Esophagus muscularis mucosa (tissue), 4 donors: ENCODE measurements around the gene SH2B2. TPM values are rescaled to one million over a fixed set of nuclear protein-coding genes. Genes with fewer than 3 reads are reported as not detected.
"Not testable (repeated sequence)": the region's sequence is repeated elsewhere in the genome, so short reads cannot be mapped to it uniquely, and the experiment has no call there.

Experiments used
- DNase-seq: peaks from one replicate; pipeline ENCODE4 v3.0.0-alpha.2; 2017; ENCODE audit errors: extremely low spot score
- H3K27ac ChIP-seq, 4 donors: fragments of 200-600 bp; sonication (generic); replicated peaks in 1 of 4; 1 replicate in 3 of 4; 2 replicates in 1 of 4; pipeline ENCODE4 v1.5.1; 2016 to 2019; ENCODE audit warnings: mild to moderate bottlenecking in 1 of 4
- H3K27me3 ChIP-seq, 4 donors: fragments of 200-600 bp; sonication (generic); one replicate each; pipeline versions ENCODE4 v1.5.1 to v1.6.0; 2016 to 2019
- H3K36me3 ChIP-seq, 4 donors: fragments of 200-600 bp; sonication (generic); one replicate each; pipeline ENCODE4 v1.5.1; 2016 to 2019
- H3K4me1 ChIP-seq, 4 donors: fragments of 200-600 bp; sonication (generic); one replicate each; pipeline ENCODE4 v1.5.1; 2016 to 2019
- H3K4me3 ChIP-seq, 4 donors: fragments of 200-600 bp; sonication (generic); 1 replicate in 2 of 4; 2 replicates in 2 of 4; pipeline ENCODE4 v1.5.1; 2016 to 2019; ENCODE audit warnings: mild to moderate bottlenecking in 4 of 4, moderate library complexity in 1 of 4
- H3K9me3 ChIP-seq, 4 donors: fragments of 200-600 bp; sonication (generic); 1 replicate in 3 of 4; 2 replicates in 1 of 4; pipeline ENCODE4 v1.5.1; 2016 to 2019
- POLR2A ChIP-seq: fragments of 450-650 bp; IDR thresholded peaks from one replicate; pipeline ENCODE4 v1.6.1; 2017; ENCODE audit warnings: antibody characterized with exemption, moderate library complexity, mild to moderate bottlenecking, low read depth
- POLR2AphosphoS5 ChIP-seq, 2 donors: sonication (generic); formaldehyde crosslinking; IDR thresholded peaks; one replicate each; pipeline ENCODE4 v1.6.1; 2017; ENCODE audit warnings: antibody characterized with exemption in 2 of 2
- WGBS: methylation state at CpG from one replicate; pipeline ENCODE4 v1.1.5; 2018; 5-methylcytosine and 5-hydroxymethylcytosine counted together
- intact Hi-C: fragments of 100-400 bp; cut with DNase I; formaldehyde crosslinking; loops from one replicate; pipeline ENCODE4 v1.15.1; 2023
- small RNA-seq, 3 donors: library from RNA; depleted of rRNA; stranded (forward); fragments of <200 nt; gene quantifications; one replicate each; pipeline ENCODE3, GENCODE V24; 2016
- total RNA-seq, 4 donors: library from RNA; depleted of rRNA; stranded (reverse); fragments of >200 nt; gene quantifications; one replicate each; pipeline versions ENCODE4 v1.1.0 to v1.2.1, GENCODE V29; 2016
- TF ChIP-seq, protein P1 (sequence below), 3 experiments: fragments of 200-600 bp in 2 of 3; fragments of 450-650 bp in 1 of 3; sonication (generic) in 2 of 3; IDR thresholded peaks; one replicate each; pipeline ENCODE4 v1.5.1; 2017 to 2019; ENCODE audit warnings: antibody characterized with exemption in 3 of 3, mild to moderate bottlenecking in 2 of 3, moderate library complexity in 1 of 3

Gene SH2B2
- total RNA-seq, 4 donors from 2014 or later: 3.7 to 10.9 (median 8.9) TPM

DNA sequence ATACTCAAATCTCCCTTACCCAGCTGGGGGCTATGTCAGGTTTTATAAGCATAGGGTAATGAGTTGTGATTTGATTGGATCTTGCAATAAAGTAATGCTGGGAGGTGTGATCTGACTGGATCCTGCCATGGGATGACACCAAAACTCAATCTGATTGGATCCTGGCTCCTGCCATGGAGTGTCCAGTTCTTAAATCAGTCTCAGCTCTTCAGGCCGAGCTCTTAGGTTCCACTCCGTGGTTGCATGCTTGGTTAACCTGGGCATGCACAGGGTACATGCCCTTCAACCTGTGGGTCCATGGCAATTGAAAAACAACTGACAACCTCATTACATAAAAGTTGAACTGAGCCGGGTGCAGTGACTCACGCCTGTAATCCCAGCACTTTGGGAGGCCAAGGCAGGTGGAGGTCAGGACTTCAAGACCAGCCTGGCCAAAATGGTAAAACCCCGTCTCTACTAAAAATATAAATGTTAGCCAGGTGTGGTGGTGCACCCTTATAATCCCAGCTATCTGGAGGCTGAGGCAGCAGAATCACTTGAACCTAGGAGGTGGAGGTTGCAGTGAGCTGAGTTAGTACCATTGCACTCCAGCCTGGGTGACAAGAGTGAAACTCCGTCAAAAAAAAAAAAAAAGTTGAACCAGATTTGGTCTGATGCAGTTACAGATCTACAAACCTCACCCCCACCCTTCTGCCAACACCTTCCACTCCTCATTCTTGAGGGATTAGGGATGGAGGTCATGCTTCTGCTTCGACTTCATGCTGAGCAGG lies 54.1 kb downstream of the SH2B2 start:
- H3K36me3 ChIP-seq, intact Hi-C loops, H3K27me3 ChIP-seq, H3K4me1 ChIP-seq, H3K27ac ChIP-seq, DNase-seq, H3K9me3 ChIP-seq, H3K4me3 ChIP-seq: not testable (repeated sequence)
- WGBS: 90% methylated on average over 5 of the region's 7 CpGs

DNA sequence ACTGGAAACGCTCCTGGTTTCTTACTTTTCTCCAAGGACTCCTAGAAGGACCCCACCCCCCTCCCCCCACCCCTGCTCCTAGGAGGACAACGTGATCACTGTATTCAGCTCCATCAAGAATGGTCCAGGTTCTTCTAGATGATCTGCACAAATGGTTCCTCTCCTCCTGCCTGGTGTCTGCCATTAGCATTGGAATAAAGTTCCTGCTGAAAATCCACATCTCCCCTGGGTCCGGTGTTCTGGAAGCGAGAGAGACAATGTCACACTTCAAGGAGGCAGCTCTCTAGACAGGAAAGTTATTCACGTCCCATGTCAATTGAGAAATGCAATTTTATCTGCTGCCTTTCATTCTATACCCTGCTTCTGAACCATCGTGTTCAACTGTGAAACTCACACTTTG lies 60.3 kb downstream of the SH2B2 start:
- H3K4me1 ChIP-seq, H3K4me3 ChIP-seq, H3K9me3 ChIP-seq, H3K27ac ChIP-seq, DNase-seq, intact Hi-C loops, H3K27me3 ChIP-seq, H3K36me3 ChIP-seq: not testable (repeated sequence)
- no CpG with 5 or more reads among the region's 6 CpGs for WGBS

DNA sequence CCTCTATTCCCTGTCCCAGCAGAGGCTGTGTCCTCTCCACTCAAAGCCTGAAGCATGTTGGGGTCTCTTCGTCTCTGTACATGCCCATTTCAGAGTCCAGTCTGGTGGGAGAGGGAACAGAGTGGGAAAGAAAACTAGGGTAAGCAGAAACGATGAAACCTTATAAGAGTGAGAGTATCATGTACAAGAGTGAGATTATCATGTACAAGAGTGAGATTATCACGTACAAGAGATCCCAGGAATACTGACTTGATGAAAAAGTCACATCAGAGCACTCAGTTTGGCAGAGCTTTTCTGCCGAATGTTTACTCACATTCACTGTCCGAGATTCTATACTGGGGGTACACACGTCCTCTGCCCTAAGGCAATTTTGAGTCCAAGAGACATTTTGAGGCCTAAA lies 69.7 kb downstream of the SH2B2 start, which contains the start of gene SPDYE6:
Gene SPDYE6, minus strand, starts transcription at position 101 of the 400 bp plus-strand sequence. CDS start 421 bp downstream, outside the sequence.
- intact Hi-C loops, DNase-seq, H3K4me3 ChIP-seq, H3K27ac ChIP-seq, H3K27me3 ChIP-seq, H3K36me3 ChIP-seq, H3K4me1 ChIP-seq, H3K9me3 ChIP-seq: not testable (repeated sequence)
- WGBS: no CpG with 5 or more reads among the region's 6 CpGs

DNA sequence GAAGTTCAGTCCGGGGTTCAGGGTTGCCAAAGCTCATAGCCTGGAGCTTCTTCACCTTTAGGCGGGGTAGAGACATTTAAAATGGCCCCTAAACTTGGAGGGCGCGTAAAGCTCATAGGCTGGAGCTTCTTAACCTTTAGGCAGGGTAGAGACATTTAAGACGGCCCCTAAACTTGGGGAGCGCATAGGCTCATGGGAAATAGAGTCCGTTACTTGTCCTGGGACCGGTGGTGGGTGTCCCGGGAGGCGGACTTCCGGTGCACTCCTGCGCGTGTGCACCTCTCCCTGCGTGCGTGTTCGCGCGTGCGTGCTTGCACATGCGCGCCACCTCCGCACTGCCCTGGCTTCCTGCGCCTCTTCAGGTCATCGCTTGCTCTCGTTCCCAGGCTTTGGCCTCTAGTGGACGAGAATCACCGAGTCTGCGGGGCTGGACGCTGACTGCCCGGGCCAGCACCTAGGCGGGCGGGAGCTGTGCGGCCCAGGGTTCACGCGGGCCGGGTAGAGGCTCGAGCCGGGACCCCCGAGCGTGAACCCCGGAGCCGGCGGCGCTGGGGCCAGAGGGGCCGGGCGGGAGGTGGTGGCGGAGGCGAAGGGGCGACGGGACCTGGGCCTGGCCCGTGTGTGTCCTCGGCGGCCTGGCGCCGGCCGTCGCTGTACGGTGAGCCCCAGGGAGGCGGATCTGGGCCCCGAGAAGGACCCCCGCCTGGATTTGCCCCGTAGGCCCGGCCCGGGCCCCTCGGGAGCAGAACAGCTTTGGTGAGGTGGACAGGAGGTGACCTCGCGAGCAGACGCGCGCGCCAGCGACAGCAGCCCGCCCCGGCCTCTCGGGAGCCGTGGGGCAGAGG lies 77.1 kb downstream of the SH2B2 start:
- Histone ChIP-seq H3K4me1 (peaks cover 0 to 16% (median 11%) of the 10 kb centered on the region in 4 donors), H3K27ac (peak overlapping the region; percentile 92 to 97 (median 96)), H3K4me3 (peak overlapping the region; percentile 82 to 92 (median 91)), H3K36me3 (peaks cover 0 to 18% (median 11%) of the 10 kb centered on the region in 4 donors)
- H3K9me3 ChIP-seq, H3K27me3 ChIP-seq, intact Hi-C loops: not testable (repeated sequence)
- DNase-seq: peak; percentile 98
- TF ChIP-seq POLR2AphosphoS5 (IDR thresholded peaks at IDR 0.05) (peak; percentile 93 to 95), POLR2A (peak; percentile 40)
- TF ChIP-seq, protein P1, sequence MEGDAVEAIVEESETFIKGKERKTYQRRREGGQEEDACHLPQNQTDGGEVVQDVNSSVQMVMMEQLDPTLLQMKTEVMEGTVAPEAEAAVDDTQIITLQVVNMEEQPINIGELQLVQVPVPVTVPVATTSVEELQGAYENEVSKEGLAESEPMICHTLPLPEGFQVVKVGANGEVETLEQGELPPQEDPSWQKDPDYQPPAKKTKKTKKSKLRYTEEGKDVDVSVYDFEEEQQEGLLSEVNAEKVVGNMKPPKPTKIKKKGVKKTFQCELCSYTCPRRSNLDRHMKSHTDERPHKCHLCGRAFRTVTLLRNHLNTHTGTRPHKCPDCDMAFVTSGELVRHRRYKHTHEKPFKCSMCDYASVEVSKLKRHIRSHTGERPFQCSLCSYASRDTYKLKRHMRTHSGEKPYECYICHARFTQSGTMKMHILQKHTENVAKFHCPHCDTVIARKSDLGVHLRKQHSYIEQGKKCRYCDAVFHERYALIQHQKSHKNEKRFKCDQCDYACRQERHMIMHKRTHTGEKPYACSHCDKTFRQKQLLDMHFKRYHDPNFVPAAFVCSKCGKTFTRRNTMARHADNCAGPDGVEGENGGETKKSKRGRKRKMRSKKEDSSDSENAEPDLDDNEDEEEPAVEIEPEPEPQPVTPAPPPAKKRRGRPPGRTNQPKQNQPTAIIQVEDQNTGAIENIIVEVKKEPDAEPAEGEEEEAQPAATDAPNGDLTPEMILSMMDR (IDR thresholded peaks at IDR 0.05): peak; percentile 18 to 46 (median 30)
- WGBS: 0% methylated on average over 6 of the region's 76 CpGs

DNA sequence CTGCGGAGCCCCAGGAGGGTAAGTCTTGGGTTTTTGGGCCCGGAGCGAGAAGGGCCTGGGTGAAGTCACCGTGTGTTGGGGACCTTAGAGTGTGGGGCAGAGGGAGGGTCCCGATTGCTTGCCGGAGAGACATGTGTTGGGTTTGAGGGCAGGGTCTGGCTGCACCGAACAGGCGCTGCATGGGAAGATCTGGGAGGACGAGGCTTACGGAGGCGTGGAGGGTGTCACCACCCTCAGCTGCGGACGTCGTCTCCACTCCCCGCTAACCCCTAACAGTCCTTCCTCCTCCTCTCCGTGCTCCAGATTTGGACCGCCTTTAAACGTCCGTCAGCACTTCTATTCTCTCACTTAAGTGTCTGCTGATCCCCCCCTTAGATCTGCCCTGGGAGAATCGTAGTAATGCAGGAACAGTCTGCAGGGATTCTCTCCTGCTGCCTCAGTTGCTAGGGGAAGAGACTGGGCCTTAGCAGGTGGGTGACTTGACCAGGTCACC lies 77.8 kb downstream of the SH2B2 start:
- H3K4me1 ChIP-seq: peaks cover 0 to 16% (median 11%) of the 10 kb centered on the region in 4 donors
- peaks cover 0 to 18% (median 11%) of the 10 kb centered on the region in 4 donors for H3K36me3 ChIP-seq
- peak overlapping the region; percentile 82 to 92 (median 91) for H3K4me3 ChIP-seq
- DNase-seq, H3K9me3 ChIP-seq, intact Hi-C loops, H3K27me3 ChIP-seq: not testable (repeated sequence)
- peak overlapping the region; percentile 92 to 97 (median 96) for H3K27ac ChIP-seq
- WGBS: 0% methylated on average over 18 of the region's 20 CpGs

DNA sequence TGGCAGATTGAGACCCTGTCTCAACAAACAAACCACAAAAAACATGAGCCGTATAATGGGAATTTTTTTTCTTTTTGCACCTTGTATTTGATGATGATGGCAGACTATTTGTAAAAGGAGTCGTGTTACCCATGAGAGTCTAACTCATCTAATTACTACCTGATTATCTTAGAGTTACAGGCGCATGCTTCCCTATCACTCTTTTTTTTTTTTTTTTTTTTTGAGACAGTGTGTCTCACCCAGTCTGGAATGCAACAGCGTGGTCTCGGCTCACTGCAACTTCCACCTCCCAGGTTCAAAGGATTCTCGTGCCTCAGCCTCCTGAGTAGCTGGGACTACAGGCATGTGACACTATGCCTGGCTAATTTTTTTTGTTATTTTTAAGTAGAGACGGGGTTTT lies 78.7 kb downstream of the SH2B2 start:
- H3K27me3 ChIP-seq, H3K9me3 ChIP-seq, H3K27ac ChIP-seq, DNase-seq, intact Hi-C loops: not testable (repeated sequence)
- Histone ChIP-seq H3K36me3 (peaks cover 0 to 18% (median 11%) of the 10 kb centered on the region in 4 donors), H3K4me1 (peaks cover 0 to 16% (median 11%) of the 10 kb centered on the region in 4 donors), H3K4me3 (peak overlapping the region in 1 of 4 donors; percentile 82)
- 78% methylated on average over 7 of the region's 7 CpGs for WGBS

DNA sequence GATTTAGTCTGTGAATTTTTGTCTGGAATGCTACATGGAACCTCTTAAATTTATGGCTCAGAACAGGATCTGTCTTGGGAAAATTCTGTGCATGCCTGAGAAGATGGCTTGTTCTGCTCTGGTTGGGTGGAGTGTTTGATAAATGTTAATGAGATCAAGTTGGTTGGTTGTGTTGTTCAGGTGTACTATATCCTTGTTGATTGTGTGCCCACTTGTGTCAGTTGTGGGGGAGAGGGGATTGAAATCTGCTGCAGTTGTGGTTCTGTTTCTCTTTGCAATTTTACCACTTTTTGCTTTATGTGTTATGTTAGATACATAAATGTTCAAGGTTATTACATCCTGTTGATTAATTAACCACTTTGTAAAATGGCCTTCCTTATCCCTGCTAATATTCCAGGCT lies 83.4 kb downstream of the SH2B2 start:
- H3K36me3 ChIP-seq: peaks cover 0 to 20% (median 11%) of the 10 kb centered on the region in 4 donors
- H3K4me3 ChIP-seq, DNase-seq, H3K9me3 ChIP-seq, H3K27ac ChIP-seq, H3K4me1 ChIP-seq, intact Hi-C loops, H3K27me3 ChIP-seq: not testable (repeated sequence)

Small RNA genes within 50 kb of the gene (small RNA-seq; reads per million reads assigned to genes)
- gene AC005088.1 (0 reads per million in 3 donors), gene MIR4285 (0 reads per million in 3 donors), gene RF00019 (0 reads per million in 3 donors)

Other genes starting within 250 kb of the SH2B2 start
- gene SPDYE6, start 69.6 kb downstream of the SH2B2 start, total RNA-seq: not detected
- gene PRKRIP1, start 109.5 kb downstream of the SH2B2 start, total RNA-seq: 10 to 100 TPM; 14.7 to 21.6 (median 19.2) TPM
- 10 to 100 TPM in 3 of 4 donors, 1 to 10 TPM in 1; 6.2 to 16.0 (median 12.3) TPM for gene ORAI2, start 146.7 kb downstream of the SH2B2 start, total RNA-seq
- 10 to 100 TPM in 3 of 4 donors, 1 to 10 TPM in 1; 8.3 to 19.4 (median 16.0) TPM for gene ALKBH4, start 178.0 kb downstream of the SH2B2 start, total RNA-seq
- 10 to 100 TPM in 3 of 4 donors, 1 to 10 TPM in 1; 10.0 to 32.7 (median 17.0) TPM for gene LRWD1, start 178.1 kb downstream of the SH2B2 start, total RNA-seq
- gene POLR2J, start 192.1 kb downstream of the SH2B2 start, total RNA-seq: 10 to 100 TPM; 20.7 to 31.1 (median 25.8) TPM
- gene RASA4B, start 230.9 kb downstream of the SH2B2 start, total RNA-seq: 10 to 100 TPM in 3 of 4 donors, 1 to 10 TPM in 1; 4.2 to 39.2 (median 18.5) TPM